NK-92 treated with Interleukin-12 subunit alpha and Interleukin-12 subunit beta, amount 100 ng/mL, for 24 hours (cell line): ENCODE measurements around the gene ABLIM1.

Source experiments
- DNase-seq: peaks from one replicate; lab custom pipeline; 2025; lab: John Stamatoyannopoulos, UW

Gene ABLIM1

DNA sequence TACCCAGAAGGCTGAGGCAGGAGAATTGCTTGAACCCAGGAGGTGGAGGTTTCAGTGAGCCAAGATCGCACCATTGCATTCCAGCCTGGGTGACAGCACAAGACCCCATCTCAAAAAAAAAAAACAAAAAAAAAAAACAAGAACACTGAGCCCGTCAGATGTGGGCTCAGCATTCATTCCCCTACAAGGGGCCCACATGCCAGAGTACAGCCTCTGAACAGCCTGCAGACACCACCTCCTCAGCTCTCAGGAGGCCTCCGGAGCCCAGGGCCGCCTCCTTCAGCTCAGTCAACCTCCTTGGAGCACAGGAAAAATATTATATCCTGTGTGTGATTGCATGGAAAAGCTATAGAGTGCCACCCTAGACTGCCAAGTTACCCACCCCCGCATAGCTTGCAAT lies 112.3 kb downstream of the ABLIM1 start:
- no peak for DNase-seq

DNA sequence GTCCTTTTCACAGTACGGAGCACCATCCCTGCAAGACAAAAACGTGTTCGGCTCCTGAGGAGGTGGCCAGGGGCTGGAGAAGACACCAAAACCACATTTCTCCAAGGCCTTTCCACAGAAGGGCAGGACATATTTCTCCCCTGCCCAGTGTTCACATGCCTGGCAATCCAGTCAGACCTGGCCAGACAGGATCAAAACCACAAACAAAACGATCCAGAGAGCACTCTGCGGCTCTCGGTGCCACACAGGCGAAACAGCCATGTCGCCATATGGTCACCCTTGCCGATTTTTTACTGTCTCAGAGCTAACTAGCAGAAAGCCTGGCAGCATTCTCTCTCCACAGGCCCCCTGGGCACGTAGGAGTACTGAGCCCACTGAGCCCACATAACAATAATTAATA lies 113.0 kb downstream of the ABLIM1 start:
- no peak for DNase-seq

GRCh38 chr10:114544045-114544659 lies 113.9 kb downstream of the ABLIM1 start:
- DNase-seq = peak; percentile 82

GRCh38 chr10:114543456-114543855 lies 114.6 kb downstream of the ABLIM1 start:
- no peak for DNase-seq

- DNase-seq = no peak
Measured at GRCh38 chr10:114542373-114542772, 115.7 kb downstream of the ABLIM1 start.

- no peak for DNase-seq
Measured at GRCh38 chr10:114541797-114542160, 116.3 kb downstream of the ABLIM1 start.

GRCh38 chr10:114541081-114541796 lies 116.8 kb downstream of the ABLIM1 start:
- DNase-seq = peak; percentile 62

GRCh38 chr10:114540236-114540635 lies 117.8 kb downstream of the ABLIM1 start:
- no peak for DNase-seq

- no peak for DNase-seq
Measured at GRCh38 chr10:114539623-114540022, 118.5 kb downstream of the ABLIM1 start.

DNA sequence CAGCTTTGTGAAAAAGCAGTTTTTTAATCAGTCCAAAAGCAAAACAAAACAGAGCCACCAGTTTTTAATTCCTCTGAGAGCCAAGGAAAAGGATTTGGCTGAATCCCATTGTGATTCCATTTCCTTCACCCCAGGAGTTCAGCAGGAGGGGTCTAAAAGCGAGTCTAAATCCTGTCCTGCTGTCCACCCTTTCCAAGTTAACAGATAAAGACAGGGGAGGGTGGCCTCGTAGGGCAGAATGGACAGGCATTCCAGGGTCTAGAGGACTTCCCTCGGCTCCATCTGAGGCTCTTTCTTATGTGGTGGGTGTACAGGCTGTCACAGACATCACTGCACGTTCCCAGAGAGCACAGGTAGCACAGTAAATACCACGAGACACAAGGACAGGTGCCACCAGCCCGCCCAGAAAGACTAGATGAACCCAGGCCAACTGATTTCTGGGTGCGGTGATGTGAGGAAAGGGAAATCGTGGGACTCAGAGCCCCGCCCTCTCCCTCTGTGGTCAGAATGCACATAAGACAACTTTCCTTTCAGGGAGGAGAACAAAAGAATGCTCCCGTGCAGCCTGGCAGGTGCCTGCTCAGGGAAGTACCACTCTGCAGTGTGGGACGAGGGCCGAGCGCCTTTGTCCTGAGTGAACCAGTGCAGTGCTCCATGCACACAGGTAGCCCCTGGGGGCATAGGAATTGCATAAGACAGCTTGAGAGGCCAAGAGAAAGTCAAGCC lies 119.7 kb downstream of the ABLIM1 start:
- no peak for DNase-seq

GRCh38 chr10:114537736-114538135 lies 120.3 kb downstream of the ABLIM1 start:
- no peak for DNase-seq

DNA sequence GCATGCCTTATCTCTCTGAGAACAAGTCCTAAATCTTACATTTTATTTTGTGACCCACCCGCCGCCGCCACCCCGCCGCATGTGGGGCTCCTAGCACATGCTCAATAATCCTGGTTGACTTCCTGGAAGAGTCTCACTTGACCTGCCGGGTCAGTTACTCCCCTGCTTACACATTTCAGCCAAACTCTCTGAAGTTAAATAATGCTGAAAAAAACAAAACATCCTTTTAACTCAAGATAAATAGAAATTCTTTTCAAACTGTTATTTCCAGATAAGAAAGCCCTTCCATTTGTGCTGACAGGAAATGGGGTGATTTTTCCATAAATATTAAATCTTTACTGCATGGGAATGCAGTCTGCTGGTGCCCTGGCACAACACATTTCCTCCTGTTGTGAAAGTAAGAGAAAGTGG lies 123.5 kb downstream of the ABLIM1 start:
- DNase-seq = no peak

DNA sequence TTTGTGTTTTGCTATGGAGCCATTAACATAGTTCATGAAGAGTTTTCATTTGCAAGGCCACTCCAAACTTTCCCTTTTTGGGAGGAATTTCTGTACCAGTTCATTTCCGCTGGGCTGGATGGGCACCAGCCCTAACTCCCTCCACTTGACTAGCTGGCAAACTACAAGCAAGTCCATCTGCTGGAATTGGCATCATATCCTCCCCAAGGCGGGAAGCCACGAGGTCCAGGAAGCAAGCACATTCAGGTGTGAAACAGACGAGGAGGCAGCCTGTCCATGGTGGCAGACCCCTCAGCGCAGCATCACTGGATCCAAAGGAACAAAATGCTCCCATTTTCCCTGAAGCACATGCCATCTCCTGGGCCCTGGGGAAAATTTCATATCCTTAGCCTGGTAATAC lies 125.8 kb downstream of the ABLIM1 start:
- no peak for DNase-seq

DNA sequence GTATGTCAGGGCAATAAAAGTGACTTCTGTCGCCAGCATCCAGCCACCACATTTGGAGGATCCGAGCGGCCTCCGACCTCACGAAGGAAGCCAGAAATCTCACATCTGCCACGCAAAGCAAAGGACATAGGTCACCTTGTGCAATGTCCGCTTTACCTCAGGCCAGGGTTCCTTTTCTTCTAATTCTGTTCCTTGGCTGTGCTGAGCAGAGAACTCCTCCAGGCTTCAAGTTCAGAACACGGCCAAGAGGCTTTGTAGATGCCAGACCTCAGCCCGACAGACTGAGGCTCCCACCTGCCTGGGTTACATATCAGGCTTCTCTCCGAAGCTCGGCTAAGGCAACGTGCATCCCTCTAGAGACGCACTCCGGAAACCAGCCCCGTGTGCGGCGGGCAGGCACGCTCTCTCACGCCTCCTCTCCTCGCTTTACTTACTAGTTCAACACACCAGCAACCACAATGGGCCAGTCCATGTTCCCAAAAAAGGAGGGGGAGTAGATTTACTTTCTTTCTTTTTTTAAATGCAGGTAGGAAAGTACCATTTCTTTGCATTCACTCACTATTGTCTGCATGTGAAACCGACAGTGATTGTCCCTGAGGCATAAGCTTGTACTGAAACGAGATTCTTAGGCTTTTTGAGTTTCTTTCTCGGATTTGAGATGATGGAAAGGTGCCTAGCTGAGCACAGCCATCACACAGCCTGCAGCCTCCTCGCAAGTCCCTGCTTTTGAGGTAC lies 131.4 kb downstream of the ABLIM1 start:
- peak; percentile 84 for DNase-seq

DNA sequence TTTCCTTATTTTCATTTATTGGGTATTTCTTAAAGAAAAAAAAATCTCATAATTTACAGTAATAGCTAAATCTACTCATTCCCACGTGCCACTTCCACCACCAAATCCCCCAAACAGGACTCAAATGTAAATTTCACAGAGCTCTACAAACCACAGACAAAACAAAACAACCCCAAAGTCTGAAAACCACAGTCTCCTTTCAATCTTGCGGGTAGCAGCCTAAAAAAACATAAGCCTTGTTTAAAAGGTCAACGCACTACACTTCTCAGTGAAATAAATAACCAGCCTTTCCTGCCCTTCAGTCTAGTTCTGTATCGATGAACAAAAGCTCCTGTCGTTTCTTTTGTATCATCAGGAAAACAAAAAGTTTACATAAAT lies 132.0 kb downstream of the ABLIM1 start:
- DNase-seq = no peak

DNA sequence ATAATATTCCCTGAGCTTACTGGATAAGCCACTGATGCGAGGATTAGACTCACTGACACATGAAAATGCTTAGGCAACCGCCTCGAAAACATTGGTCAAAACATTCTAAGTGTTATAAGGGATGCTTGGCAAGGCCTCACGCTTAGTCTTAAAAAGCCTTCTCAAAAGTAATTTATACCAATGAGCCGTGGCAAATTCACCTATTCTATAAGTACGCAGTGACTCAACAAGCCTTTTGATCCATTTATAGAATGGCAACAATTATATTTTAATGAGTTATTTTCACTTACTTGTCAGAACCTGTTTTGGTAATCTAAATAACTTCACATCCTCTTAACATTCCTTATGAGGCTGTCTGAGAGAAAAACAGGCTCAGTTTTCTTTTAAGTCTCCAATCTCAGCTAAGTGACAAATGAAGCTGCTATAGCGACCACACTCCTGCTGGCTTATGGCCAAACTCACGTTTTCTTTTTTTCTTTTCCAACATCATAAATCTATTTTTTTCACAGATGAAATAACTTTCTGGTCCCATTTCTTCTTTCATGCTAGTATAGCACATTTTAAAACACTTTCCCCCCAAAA lies 132.6 kb downstream of the ABLIM1 start:
- DNase-seq = no peak

DNA sequence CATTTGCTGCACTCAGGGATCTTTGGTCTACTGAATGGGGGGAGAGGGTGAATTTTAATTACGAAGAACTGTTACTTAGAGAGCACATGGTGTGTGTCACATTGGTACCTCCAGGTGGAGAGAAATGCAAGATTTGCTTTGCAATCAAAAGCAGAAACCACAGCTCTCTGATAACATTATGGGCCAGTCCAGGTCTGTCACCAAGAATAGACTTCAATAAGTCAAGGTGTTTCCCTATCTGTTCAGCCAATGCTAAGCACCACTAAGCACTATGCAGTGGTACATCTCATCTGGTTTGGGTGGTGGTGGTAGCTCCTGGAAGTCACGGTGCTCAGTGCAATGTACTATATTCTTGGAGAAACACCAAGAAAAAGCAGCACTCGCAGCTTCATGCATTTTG lies 134.2 kb downstream of the ABLIM1 start:
- no peak for DNase-seq

DNA sequence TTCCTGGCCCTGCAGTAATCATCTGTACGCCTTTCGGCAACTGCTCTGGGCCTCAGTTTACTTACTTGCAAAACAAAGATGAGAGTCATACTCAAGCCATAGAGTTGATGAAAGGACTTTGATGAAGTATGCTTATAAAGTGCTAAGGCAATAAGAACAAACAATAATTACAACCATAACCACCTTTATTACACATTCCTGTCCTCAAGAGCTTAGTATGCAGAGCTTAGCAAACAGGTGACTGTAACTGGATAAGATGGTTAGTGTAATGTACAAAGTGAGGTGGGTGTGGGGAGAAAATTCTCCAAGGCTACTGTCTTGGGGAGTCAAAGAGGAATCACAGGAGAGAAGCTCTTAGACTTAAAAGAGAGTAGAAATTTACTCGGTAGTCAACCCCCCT lies 136.8 kb downstream of the ABLIM1 start:
- DNase-seq = no peak

DNA sequence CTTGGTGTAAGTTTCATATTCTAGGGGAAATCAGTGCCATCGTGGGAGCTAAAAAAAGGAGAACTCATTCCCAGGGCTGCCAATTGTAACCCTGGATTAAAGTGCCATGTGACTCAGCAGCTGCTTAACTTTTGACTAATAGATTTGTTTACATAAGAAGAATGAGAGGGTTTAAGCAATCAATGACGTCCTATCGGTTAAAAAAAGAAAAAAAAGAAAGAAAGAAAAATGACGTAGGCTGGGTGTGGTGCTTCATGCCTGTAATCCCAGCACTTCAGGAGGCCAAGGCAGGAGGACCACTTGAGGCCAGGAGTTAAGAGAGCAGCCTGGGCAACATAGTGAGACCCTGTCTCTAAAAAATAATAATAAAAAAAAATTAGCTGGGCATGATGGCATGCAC lies 137.6 kb downstream of the ABLIM1 start:
- DNase-seq = no peak

GRCh38 chr10:114519756-114520293 lies 138.2 kb downstream of the ABLIM1 start:
- DNase-seq = no peak

GRCh38 chr10:114519306-114519669 lies 138.8 kb downstream of the ABLIM1 start:
- no peak for DNase-seq
